PC-3 (cell line): ENCODE measurements around the gene OLFML2B. TPM values are rescaled to one million over a fixed set of nuclear protein-coding genes. Genes with fewer than 3 reads are reported as not detected.

Experiments
- ATAC-seq: fragments of 200-7000 bp; cut with Tn5 transposase; 2 replicates; pipeline ENCODE4 v1.9.1; 2020; ENCODE audit warnings: mild to moderate bottlenecking, moderate library complexity
- BruUV-seq: library from RNA; stranded (reverse); fragments of 400-500 nt; replicated peaks from 2 replicates; lab custom pipeline; 2021; lab: Mats Ljungman, UMichigan
- CTCF ChIA-PET: fragments of 300-600 bp; sonication (Branson Sonifier 250); formaldehyde crosslinking; loops from one replicate; lab custom pipeline; 2022; ENCODE audit warnings: antibody characterized with exemption; lab: Charles Lee
- POLR2A ChIA-PET: fragments of 300-600 bp; sonication (Branson Sonifier 250); formaldehyde crosslinking; loops from one replicate; lab custom pipeline; 2022; ENCODE audit warnings: antibody characterized with exemption; ENCODE audit not compliant: unreplicated experiment; lab: Charles Lee
- DNase-seq: peaks from one replicate; pipeline ENCODE4 v3.0.0-alpha.2; 2015
- H2AFZ ChIP-seq: fragments of 300-600 bp; sonication (generic); 2 replicates; pipeline ENCODE4 v1.6.0; 2016; ENCODE audit warnings: antibody characterized with exemption, low read length
- H3F3A ChIP-seq: fragments of 300-600 bp; sonication (generic); one replicate; pipeline ENCODE4 v1.6.0; 2017; ENCODE audit warnings: antibody characterized with exemption, low read length, control low read depth, mild to moderate bottlenecking; ENCODE audit not compliant: unreplicated experiment
- H3K27ac ChIP-seq: fragments of 300-600 bp; sonication (generic); 2 replicates; pipeline ENCODE4 v1.5.1; 2016; ENCODE audit warnings: mild to moderate bottlenecking, low read length
- H3K27me3 ChIP-seq: fragments of 300-600 bp; sonication (generic); 2 replicates; pipeline ENCODE4 v1.6.1; 2016; ENCODE audit warnings: low read length, mixed read lengths
- H3K36me3 ChIP-seq: fragments of 300-600 bp; sonication (generic); 2 replicates; pipeline ENCODE4 v1.6.1; 2016; ENCODE audit warnings: low read depth, mixed run types, low read length, mixed read lengths
- H3K4me1 ChIP-seq: fragments of 300-600 bp; sonication (generic); 2 replicates; pipeline ENCODE4 v1.5.1; 2016; ENCODE audit warnings: low read length; ENCODE audit not compliant: insufficient read depth
- H3K4me2 ChIP-seq: fragments of 300-600 bp; sonication (generic); 2 replicates; pipeline ENCODE4 v1.6.0; 2016; ENCODE audit warnings: low read length
- H3K4me3 ChIP-seq: fragments of 300-600 bp; sonication (generic); 2 replicates; pipeline ENCODE4 v1.5.1; 2016; ENCODE audit warnings: mild to moderate bottlenecking, low read length, mixed read lengths
- H3K79me2 ChIP-seq: fragments of 300-600 bp; sonication (generic); 2 replicates; pipeline ENCODE4 v1.6.1; 2017; ENCODE audit warnings: low read length, mixed read lengths
- H3K9ac ChIP-seq: fragments of 300-600 bp; sonication (generic); 2 replicates; pipeline ENCODE4 v1.6.0; 2016; ENCODE audit warnings: mild to moderate bottlenecking, low read length
- H3K9me2 ChIP-seq: fragments of 300-600 bp; sonication (generic); replicated peaks from 2 replicates; pipeline ENCODE4 v1.6.1; 2016; ENCODE audit warnings: mixed run types, low read length, mixed read lengths
- H3K9me3 ChIP-seq: fragments of 300-600 bp; sonication (generic); 2 replicates; pipeline ENCODE4 v1.6.1; 2016; ENCODE audit warnings: low read length, mixed read lengths
- H4K20me1 ChIP-seq: fragments of 300-600 bp; sonication (generic); 2 replicates; pipeline ENCODE4 v1.6.1; 2016; ENCODE audit warnings: low read length, mixed read lengths
- CTCF ChIP-seq: fragments of 300-600 bp; sonication (generic); conservative IDR thresholded peaks from 2 replicates; pipeline ENCODE4 v1.5.1; 2017; ENCODE audit warnings: antibody characterized with exemption, low read depth, mild to moderate bottlenecking, low read length
- EZH2 ChIP-seq: fragments of 300-600 bp; sonication (generic); IDR thresholded peaks from one replicate; pipeline ENCODE4 v1.6.1; 2017; ENCODE audit warnings: antibody characterized with exemption, mild to moderate bottlenecking, low read length; ENCODE audit not compliant: unreplicated experiment
- EZH2phosphoT487 ChIP-seq: fragments of 300-600 bp; sonication (generic); IDR thresholded peaks from 2 replicates; pipeline ENCODE4 v1.6.1; 2018; ENCODE audit warnings: mild to moderate bottlenecking, antibody characterized with exemption, low read length, borderline replicate concordance
- intact Hi-C: fragments of 100-400 bp; cut with micrococcal nuclease; formaldehyde crosslinking; loops from 2 replicates; pipeline ENCODE4 v1.9.0; 2023
- total RNA-seq: library from RNA; depleted of rRNA; stranded (reverse); fragments of >200 nt; gene quantifications from 2 replicates; pipeline ENCODE4 v1.2.3, GENCODE V29; 2014

The OLFML2B gene
- total RNA-seq, 1 experiment from 2014 or later, result 1.4 TPM

GRCh38 chr1:161983725-161984124 lies 39.9 kb downstream of the OLFML2B start:
- no peaks in the 10 kb centered on the region for H3K9me2 ChIP-seq
- H2AFZ ChIP-seq, result no peak overlapping the region
- DNase-seq, result no peak
- no TSS peak for BruUV-seq
- CTCF ChIA-PET, result no interaction called here
- no peak overlapping the region for H3K4me2 ChIP-seq
- H3K27ac ChIP-seq, result no peak overlapping the region
- no peaks in the 10 kb centered on the region for H3F3A ChIP-seq
- H3K9ac ChIP-seq, result no peak overlapping the region
- no peak overlapping the region for H3K4me3 ChIP-seq
- TF ChIP-seq EZH2phosphoT487 (no peak), EZH2 (no peak), CTCF (no peak)
- intact Hi-C loops, result no loop called here
- ATAC-seq, result no peak
- no peaks in the 10 kb centered on the region for H4K20me1 ChIP-seq
- POLR2A ChIA-PET, result no interaction called here
- no peaks in the 10 kb centered on the region for H3K9me3 ChIP-seq
- H3K79me2 ChIP-seq, result no peaks in the 10 kb centered on the region
- no peaks in the 10 kb centered on the region for H3K36me3 ChIP-seq
- no peaks in the 10 kb centered on the region for H3K27me3 ChIP-seq
- no peaks in the 10 kb centered on the region for H3K4me1 ChIP-seq

- no peaks in the 10 kb centered on the region for H4K20me1 ChIP-seq
- no peak for DNase-seq
- H3K9me3 ChIP-seq, result no peaks in the 10 kb centered on the region
- no peaks in the 10 kb centered on the region for H3F3A ChIP-seq
- BruUV-seq, result no TSS peak
- no peak for ATAC-seq
- H3K27me3 ChIP-seq, result no peaks in the 10 kb centered on the region
- H3K9me2 ChIP-seq, result no peaks in the 10 kb centered on the region
- H2AFZ ChIP-seq, result no peak overlapping the region
- H3K4me3 ChIP-seq, result no peak overlapping the region
- no peaks in the 10 kb centered on the region for H3K36me3 ChIP-seq
- no peaks in the 10 kb centered on the region for H3K79me2 ChIP-seq
- TF ChIP-seq EZH2phosphoT487 (no peak), CTCF (no peak), EZH2 (no peak)
- intact Hi-C loops, result no loop called here
- CTCF ChIA-PET, result no interaction called here
- POLR2A ChIA-PET, result interaction anchor here (0.7 kb wide), 1 partner anchor 24 kb away, joined by 3 read pairs; no protein-coding TSS in a partner anchor
- no peaks in the 10 kb centered on the region for H3K4me1 ChIP-seq
- H3K27ac ChIP-seq, result no peak overlapping the region
- H3K9ac ChIP-seq, result no peak overlapping the region
- H3K4me2 ChIP-seq, result no peak overlapping the region
Measured at GRCh38 chr1:161982917-161983316, 40.8 kb downstream of the OLFML2B start.

- ChIA-PET CTCF (no interaction called here), POLR2A (interaction anchor here (0.7 kb wide), 1 partner anchor 24 kb away, joined by 3 read pairs; no protein-coding TSS in a partner anchor)
- DNase-seq, result no peak
- no peak for ATAC-seq
- Histone ChIP-seq H3K27ac (no peak overlapping the region), H3K9ac (no peak overlapping the region), H3K27me3 (no peaks in the 10 kb centered on the region), H3K4me1 (no peaks in the 10 kb centered on the region), H3F3A (no peaks in the 10 kb centered on the region), H3K36me3 (no peaks in the 10 kb centered on the region), H3K4me2 (no peak overlapping the region), H3K4me3 (no peak overlapping the region), H3K9me3 (no peaks in the 10 kb centered on the region), H4K20me1 (no peaks in the 10 kb centered on the region), H3K9me2 (no peaks in the 10 kb centered on the region), H2AFZ (no peak overlapping the region), H3K79me2 (no peaks in the 10 kb centered on the region)
- BruUV-seq, result no TSS peak
- intact Hi-C loops, result no loop called here
- TF ChIP-seq EZH2phosphoT487 (no peak), EZH2 (no peak), CTCF (no peak)
Measured at GRCh38 chr1:161982507-161982895, 41.2 kb downstream of the OLFML2B start.
